ENCODE data around the gene IGF2. TPM values are rescaled to one million over a fixed set of nuclear protein-coding genes. Genes with fewer than 3 reads are reported as not detected.
"Not testable (repeated sequence)": the region's sequence is repeated elsewhere in the genome, so short reads cannot be mapped to it uniquely, and the experiment has no call there.

The IGF2 gene
- total RNA-seq, 1 experiment from 2014 or later, result 0.29 TPM

DNA sequence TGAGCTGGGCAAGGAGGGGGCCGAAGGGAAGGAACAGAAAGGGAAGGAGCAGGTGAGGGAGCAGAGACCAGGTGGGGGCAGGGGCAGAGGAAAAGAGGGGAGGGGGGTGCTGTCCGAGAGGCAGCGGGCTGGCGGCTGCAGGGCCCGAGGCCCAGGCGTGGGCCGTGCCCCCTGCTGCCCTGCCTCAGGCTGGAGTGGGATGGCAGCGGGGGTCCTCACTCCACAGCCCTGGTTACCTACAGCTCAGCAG lies 2.3 kb downstream of the IGF2 start:
- no peak for DNase-seq (ENCODE audit: low read depth)

DNA sequence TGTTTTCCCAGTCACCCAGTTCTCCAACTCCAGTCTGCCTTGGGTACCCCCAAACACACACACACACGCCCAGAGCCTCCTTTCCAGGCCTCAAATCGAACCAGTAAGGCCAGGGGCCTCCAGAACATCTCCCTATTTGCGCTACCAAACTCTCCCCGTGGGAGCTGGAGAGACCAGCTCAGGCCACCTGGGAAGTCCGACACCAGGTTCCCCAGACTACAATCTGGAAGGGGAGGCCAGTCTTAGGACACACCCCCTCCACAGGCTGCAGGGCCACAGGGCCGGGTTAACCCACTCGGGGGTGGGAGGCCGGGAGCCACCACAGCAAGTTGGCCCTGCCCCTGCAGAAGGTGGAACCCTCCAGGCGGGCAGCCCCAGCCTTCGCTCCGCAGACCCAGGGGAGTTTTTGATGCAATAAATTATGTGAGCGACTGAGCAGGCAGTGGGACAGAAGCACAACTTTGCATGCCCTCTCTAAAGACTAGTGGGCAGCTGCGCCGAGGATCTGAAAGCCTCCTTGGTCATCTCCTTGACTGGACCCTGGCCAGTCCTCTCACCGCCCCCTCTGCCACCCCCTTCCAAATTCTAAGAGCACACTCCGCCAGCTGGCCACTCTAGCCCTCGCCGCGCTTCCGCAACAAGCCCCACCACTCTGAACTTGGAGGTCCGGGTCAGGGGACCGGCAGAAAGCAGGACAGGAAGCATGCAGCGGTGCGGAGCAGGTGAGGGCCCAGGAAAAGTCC lies 2.8 kb downstream of the IGF2 start:
- DNase-seq (ENCODE audit: low read depth), result no peak

DNA sequence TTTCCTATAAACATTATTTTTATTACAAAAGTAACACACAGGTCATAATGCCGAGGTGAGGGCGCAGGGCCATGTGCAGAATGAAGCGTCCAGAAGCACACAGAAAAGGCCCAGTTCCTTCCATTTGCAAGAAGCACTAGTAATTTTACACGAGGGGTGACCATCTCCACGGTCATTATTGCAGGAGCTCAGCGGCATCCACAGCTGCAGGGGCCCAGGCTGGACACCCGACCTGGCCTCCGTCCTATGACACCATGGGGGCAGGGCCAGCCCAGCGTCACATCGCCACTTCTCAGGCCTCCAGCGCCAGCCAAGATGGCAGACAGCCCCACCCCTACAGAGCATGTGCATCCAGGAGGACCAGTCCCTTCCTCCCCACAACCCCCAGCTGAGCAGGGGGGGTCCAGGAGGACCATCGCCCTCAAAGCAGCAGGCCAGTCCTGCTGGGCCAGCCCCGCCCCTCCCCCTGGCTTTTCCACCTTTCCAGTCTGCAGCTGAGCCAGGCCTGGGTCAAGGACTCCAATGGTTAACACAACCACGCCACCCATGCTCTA lies 3.5 kb downstream of the IGF2 start:
- no peak for DNase-seq (ENCODE audit: low read depth)

DNA sequence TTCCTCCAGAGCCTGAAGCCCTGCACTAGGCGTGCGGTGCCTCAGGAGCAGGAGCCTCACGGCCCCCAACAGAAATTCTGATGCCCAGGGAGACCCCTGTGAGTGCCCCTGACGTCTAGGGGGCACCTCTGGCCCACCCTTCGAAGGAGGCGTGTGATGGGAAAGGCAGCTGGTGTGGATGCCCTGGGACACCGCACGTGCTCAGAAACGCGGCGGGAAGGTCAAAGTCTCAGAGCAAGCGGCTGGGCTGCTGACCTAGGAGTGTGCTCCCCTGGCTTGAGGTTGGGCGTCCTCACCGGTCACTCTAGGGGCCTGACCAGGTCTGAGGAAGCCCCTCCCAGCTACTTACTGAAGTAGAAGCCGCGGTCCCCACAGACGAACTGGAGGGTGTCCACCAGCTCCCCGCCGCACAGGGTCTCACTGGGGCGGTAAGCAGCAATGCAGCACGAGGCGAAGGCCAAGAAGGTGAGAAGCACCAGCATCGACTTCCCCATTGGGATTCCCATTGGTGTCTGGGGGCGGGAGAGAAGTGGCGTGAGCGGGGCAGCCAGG lies 4.1 kb downstream of the IGF2 start:
- DNase-seq (ENCODE audit: low read depth), result no peak

DNA sequence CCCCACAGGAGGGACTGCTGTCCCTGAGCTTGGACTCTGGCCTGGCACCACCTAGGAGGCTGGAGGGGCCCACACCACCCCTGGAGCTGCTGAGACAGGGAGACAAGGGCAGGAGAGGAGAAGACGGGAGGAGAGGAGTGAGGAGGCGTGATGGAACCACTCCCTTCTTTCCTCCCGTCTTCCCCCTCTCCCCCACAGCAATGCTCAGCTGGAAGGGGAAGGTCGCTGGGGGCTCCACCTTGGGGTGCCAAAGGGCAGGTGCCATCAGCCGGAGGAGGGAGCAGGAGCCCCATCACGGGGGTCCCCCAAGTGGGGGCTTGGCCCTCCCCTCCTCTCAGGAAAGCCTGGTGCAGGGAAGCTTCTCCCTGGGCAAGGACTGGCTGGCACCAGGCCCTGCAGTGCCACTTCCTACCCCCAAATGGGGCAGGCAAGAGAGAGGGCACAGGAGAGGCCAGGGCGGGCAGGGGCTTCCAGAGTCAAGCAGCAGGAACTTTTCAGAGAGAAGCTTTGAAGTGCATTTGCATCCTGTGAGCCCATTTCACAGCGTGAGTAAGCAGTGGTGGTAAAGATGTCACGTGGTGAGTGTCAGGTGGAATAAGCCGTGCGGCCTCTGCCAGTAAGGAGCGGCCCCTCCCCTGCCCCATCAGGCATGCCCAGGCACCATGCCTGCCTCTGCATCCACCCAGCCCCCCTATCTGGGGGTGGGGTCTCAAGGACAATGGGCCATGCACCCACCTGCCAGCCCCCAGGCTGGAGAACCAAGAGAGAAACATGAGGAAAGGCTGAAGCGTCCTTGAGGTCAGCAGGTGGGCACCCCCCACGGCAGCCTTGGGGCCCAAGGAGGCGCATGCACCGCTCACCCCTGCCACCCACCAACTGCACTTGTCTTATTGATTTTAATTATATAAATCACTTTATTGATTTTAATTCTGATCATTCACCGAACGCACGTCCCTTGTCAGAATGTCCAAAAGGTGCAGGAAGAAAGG lies 4.9 kb downstream of the IGF2 start:
- DNase-seq (ENCODE audit: low read depth), result no peak

DNA sequence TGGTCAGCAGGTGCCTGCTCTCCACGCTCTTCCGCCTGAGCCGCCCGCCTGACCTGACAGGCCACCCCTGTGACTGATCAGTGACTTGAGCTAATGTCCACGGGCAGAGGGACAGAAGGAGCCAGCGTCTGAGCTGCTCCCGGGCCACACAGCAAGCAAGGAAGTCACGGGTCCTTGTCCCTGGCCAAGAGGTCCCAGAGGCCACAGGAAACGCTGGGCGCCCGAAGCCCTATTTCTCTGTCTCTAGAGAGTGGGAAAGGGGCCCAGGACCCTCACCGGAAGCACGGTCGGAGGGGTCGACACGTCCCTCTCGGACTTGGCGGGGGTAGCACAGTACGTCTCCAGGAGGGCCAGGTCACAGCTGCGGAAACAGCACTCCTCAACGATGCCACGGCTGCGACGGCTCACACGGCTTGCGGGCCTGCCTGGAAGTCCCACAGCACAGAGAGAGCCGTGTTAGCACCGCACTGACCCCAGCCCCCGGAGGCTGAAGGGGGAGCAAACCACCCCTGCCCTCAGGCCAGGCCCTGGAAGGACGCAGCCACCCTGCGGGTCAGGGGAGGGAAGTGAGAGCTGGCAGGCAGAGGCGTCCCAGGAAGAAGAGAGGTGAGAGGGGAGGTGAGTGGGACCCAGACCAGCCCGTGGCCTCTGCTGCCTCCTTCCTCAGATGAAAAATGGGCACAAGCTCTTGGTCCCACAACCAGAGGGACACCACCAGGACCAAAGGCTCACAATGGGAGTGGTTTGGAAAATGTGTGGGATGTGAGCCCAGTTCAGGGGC lies 5.8 kb downstream of the IGF2 start:
- DNase-seq (ENCODE audit: low read depth), result no peak

DNA sequence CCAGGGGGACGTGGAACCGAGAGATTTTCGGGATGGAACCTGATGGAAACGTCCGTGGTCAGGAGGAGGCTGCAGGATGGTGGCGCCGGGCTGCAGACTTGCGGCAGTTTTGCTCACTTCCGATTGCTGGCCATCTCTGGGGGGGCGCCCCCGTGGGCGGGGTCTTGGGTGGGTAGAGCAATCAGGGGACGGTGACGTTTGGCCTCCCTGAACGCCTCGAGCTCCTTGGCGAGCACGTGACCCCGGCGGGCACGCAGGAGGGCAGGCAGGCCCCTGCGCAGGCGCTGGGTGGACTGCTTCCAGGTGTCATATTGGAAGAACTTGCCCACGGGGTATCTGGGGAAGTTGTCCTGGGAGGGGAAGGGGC lies 6.3 kb downstream of the IGF2 start:
- DNase-seq (ENCODE audit: low read depth), result no peak

DNA sequence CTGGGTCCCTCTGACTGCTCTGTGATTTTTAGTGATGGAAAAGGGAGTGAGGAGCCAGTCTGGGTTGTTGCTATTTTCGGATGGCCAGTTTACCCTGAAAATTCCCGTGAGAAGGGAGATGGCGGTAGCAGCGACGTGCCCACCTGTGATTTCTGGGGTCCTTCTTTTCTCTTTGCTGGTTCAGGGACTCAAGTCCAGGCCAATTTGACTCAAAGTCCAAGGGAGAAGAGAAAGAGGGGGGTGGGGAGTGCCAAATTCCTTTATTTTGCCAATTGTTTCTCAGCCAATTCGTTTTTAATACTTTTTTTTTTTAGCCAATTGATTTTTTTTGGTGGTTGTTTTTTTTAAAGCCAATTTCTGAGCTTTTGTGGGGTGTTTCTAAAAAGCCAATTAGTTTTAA lies 6.9 kb downstream of the IGF2 start:
- DNase-seq (ENCODE audit: low read depth), result no peak

DNA sequence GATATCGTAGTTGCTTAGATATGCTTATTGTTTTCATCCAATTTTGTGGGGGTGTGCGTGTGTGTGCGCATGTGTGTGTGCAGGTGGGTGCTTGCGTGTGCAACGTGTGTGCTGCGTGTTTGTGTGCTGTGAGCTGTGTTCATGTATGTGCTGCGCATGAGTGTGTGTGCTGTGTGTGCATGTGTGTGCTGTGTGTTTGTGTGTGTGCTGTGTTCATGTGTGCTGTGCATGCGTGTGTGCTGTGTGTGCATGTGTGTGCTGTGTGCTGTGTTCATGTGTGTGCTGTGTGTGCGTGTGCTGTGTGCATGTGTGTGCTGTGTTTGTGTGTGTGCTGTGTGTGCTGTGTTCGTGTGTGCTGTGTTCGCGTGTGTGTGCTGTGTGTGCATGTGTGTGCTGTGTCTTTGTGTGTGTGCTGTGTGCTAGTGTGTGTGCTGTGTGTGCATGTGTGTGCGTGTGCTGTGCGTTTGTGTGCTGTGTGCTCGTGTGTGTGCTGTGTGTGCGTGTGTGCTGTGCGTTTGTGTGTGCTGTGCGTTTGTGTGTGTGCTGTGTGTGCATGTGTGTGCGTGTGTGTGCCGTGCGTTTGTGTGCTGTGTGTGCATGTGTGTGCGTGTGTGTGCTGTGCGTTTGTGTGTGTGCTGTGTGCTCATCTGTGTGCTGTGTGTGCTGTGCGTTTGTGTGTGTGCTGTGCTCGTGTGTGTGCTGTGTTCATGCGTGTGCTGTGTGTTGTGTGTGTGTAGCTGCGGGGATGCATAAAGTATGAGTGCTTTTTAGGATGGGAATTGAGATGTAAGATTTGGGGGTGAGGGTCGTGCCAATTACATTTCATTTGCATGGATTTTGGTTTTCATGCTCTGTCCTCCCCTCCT lies 7.6 kb downstream of the IGF2 start:
- DNase-seq (ENCODE audit: low read depth), result no peak

DNA sequence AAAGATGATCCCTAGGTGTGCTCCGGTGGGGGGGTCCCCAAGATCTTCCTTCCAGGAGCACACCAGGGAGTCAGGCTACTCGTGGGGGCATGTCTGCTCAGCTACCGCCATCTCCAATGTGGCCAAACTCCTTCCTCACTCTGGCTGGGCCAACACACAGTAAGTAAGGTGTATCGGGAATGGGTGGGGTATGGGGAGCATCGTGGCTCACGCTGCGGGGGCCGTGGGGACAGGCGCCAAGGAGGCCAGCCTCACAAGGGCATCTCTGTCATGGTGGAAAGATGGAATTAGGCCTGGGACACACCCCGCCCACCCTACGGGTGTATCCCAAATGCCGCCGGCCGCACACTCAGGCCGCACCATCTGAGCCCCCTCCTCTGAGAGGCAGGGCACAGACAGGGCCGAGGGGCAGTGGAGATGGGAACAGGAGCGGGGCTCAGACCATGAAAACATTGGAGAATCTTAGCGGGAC lies 8.3 kb downstream of the IGF2 start:
- DNase-seq (ENCODE audit: low read depth), result no peak

DNA sequence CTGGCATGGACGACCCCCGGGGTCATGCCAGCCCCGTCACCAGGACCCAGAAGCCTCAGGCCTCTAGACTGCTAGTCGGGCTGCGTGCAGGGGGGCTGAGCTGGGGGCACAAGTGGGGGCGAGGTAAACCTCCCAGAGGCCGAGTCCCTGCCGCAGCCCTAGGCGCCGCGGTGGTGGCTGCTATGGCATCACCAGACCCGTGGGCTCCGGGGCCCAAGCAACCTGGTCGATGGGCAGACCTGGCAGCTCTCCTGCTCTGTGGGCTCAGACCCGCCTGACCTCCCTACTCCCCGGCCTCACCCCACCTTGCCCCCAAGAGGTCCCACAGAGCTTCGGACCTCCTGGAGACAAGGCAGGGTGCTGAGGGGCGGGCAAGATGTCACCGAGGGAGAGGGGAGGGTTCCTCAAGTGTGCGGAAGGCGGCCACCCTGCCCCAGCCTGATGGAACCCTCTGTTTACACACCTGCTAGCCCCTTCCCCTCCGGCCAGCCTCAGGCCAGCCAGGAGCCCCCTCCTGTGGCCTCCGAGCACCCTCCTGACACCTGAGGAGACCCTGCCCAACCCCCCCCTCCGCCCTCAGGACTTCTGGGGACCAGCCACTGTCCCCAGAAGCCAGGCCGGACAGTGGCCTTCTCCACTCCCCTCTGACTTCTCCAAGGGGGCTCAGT lies 9.4 kb downstream of the IGF2 start:
- DNase-seq (ENCODE audit: low read depth), result no peak

DNA sequence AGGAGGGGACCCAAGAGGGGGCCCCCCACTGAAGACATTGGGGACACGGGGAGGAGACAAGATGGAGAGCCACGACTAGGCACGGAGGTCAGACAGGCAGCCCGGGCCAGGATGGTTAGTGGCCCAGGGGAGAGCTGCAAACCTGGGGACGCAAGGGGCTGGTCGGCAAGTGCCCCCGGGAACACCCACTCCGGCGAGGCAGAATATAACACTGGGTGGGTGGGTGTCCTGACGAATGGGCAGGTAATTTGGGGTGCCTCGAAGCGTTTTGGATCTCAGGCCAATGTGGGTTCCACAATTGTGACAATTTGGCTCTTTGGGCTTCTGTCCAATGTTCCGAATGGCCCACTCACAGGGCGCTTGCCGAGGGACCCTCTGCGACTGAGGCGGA lies 9.9 kb downstream of the IGF2 start:
- DNase-seq (ENCODE audit: low read depth), result no peak

DNA sequence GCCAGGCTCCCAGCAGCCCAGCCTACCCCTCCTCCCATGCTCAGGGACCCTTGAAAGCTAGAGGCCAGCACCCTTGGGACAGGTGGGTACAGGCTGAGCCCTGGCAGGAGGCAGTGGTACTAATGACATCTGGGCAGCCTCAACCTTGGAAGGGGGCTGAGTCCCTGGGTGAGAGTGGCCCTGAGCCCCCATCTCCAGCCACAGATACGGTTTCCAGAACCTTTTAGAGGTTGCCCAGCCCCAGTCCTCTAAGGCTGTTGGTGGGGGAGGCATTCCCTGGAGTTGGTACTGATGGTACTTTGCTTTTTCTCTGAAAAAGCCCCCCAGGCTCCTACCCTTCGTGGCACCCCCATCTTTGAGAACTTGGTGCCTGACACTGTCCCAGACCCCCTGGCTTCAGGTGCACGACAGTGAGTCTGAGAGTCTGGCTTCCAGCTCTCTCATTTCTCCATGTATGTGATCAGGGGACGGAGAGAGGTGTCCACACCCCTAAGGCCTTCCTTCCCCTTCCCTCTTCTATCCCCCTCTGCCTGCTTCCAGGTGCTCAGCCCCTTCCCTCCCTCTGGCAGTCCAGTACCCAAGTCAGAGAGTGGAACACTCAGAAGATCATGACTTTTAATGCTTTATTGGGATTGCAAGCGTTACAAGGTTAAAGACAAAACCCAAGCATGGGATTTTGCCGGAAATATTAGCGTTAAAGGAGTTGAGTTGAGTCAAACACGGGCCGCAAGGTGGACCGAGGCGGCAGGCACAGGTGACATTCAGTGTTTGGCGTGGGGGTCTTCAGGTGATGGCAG lies 10.5 kb downstream of the IGF2 start:
- no peak for DNase-seq (ENCODE audit: low read depth)

DNA sequence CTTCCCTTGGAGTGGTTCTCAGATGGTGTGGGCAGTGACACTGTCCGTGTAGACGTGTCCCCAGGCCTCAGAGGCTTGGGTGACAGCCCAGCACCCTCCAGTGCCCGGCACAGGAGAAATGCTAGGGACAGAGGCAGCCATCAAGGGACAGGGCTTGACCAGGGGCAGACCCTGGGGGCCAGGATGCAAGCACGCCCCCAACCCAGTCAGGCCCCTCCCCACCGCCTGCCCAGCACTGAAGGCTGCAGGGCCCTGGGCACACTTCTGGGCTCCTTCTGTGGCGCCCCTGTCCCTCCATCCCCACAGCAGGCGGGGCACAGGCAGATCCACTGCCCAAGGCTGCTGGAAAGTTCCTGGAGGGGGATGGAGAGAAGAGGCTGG lies 11.1 kb downstream of the IGF2 start:
- no peak for DNase-seq (ENCODE audit: low read depth)

DNA sequence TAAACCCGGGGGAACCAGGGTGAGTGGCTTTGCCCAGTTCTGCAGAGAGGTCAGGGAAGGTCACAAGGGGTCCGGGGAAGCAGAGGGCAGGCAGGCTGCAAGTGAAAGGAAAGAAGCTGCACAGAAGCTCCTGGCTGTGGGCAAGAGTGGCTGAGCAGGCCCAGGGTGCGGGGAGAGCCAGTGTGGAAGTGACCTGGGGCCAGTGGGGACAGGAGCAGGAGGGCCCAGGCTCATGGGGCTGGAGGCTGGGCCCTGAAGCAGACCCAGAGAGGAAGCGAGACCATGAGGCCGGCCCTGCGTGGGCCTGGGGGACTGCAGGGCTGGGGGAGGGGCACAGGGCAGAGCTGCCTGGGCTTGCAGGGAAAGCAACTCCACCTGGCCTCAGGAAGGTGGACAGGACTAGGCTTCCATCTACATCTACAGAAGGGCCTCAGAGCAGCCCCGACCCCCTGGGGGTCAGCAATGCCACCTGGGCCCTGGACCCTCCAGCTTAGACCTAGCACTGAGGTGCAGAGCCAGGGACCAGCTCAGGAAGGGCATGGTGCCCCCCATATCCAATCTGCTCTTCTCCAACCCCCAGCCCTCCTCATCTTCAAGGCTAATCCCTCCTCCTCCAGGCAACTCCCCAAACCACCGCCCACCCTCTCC lies 11.6 kb downstream of the IGF2 start:
- no peak for DNase-seq (ENCODE audit: low read depth)

DNA sequence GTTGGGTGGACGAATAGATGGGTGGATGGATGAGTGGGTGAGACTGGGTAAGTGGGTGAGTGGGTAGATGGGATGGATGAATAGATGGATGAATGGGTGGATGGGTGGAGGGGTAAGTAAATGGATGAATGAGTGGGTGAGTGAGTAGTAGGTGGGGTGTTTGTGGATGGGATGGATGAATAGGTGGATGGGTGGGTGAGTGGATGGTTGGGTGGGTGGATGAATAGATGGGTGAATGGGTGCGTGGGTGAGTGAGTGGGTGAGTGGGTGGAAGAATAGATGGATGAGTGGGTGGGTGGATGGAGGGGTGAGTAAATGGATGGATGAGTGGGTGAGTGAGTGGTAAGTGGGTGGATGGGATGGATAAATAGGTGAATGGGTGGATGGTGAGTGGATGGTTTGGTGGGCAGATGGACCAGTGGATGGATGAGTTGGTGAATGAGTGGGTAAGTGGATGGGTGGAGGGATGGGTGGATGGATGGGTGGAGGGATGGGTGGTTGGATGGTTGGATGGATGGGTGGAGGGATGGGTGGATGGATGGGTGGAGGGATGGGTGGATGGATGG lies 12.6 kb downstream of the IGF2 start:
- DNase-seq (ENCODE audit: low read depth), result no peak

DNA sequence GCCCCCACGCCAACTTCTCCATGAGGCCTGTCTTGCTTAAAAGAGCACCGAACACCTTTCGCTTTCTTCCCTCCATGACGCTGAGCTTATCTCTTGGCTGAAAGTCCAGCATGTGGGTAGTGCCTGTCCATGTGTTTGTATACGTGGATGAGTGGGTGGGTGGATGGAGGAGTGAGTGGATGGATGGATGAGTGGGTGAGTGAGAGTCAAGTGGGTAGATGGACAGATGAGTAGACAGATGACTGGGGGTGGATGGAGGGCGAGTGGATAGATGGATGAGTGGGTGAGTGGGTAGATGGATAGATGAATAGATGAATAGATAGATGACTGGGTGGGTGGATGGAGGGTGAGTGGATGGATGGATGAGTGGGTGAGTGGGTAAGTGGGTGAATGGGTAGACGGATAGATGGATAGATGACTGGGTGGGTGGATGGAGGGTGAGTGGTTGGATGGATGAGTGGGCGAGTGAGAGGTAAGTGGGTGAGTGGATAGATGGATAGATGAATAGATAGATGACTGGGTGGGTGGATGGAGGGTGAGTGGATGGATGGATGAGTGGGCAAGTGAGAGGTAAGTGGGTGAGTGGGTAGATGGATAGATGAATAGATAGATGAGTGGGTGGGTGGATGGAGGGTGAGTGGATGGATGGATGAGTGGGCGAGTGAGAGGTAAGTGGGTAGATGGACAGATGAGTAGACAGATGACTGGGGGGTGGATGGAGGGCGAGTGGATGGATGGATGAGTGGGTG lies 14.3 kb downstream of the IGF2 start:
- DNase-seq (ENCODE audit: low read depth), result not testable (repeated sequence)

DNA sequence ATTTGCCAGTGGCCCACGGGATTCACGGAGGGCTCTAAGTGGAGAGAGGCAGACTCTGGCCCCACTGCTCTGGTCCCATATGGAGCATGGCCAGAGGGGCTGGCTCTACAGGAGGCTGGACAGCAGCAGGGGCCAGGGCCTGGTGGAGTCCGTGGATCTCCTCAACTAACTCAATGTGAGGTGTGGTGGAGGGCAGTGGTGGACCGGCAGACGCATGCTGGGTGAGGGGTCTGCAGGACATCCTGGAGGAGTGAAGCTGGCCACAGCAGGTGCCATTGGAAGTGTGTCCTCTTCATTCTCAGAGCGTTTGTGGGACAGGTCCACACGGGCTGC lies 15.6 kb downstream of the IGF2 start:
- no peak for DNase-seq (ENCODE audit: low read depth)

Measured in Daoy (cell line).